Measurements from ENCODE around the gene CASP8.

DNA sequence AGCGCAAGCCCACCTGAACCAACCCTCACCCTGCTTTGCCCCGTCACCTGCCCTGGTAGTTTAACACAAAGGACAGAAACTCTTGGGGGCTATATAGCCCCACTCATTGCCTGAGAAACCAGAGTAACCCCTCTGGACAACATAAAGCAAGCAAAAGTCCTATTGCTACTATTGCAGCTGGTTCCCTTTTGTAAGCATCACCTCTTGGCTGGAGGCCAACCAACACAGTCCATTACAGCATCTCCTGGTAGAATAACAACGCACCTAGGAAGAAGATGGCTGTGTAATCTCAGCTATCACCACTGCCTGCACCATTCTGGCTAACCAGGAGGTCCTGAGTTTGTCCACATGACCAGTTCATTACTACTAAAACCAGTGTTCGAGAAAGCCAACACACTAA is 60.4 kb downstream of the CASP8 start:
- TF ChIP-seq CTCF (IDR thresholded peaks at IDR 0.05), result no peak
- no peak for TF ChIP-seq POLR2A (IDR thresholded peaks at IDR 0.05)

Data from testis (tissue), 2 donors.